HepG2 (cell line): ENCODE measurements around the gene NOP14. TPM values are rescaled to one million over a fixed set of nuclear protein-coding genes. Genes with fewer than 3 reads are reported as not detected.

Experiments
- DMTF1 ChIP-seq: sonication (generic); formaldehyde crosslinking; IDR thresholded peaks from 2 replicates; pipeline ENCODE4 v1.4.0; 2020; ENCODE audit warnings: mild to moderate bottlenecking, missing genetic modification reagents
- DRAP1 ChIP-seq: IDR thresholded peaks from 2 replicates; pipeline ENCODE4 v1.6.1; 2016; ENCODE audit warnings: missing genetic modification reagents, missing compliant biosample characterization
- EHMT2 ChIP-seq: fragments of 200-600 bp; sonication (generic); IDR thresholded peaks from 2 replicates; pipeline ENCODE4 v1.7.0; 2017; ENCODE audit warnings: antibody characterized with exemption, low read depth, low read length, borderline replicate concordance
- GATA4 ChIP-seq: sonication (generic); IDR thresholded peaks from 2 replicates; pipeline ENCODE4 v1.6.1; 2016; ENCODE audit warnings: antibody characterized with exemption, low read depth, borderline replicate concordance
- IKZF4 ChIP-seq: sonication (generic); formaldehyde crosslinking; IDR thresholded peaks from 2 replicates; pipeline ENCODE4 v1.5.1; 2020; ENCODE audit warnings: borderline replicate concordance, mild to moderate bottlenecking, low read depth, missing genetic modification reagents; ENCODE audit errors: not compliant biosample characterization
- JARID2 ChIP-seq: sonication (generic); formaldehyde crosslinking; IDR thresholded peaks from 2 replicates; pipeline ENCODE4 v1.8.1; 2023; ENCODE audit warnings: missing genetic modification reagents, inconsistent platforms; ENCODE audit not compliant: insufficient replicate concordance
- KAT2B ChIP-seq: fragments of 150-350 bp; IDR thresholded peaks from 2 replicates; pipeline ENCODE4 v1.6.1; 2014; ENCODE audit warnings: low read depth, low read length, borderline replicate concordance
- KLF11 ChIP-seq: IDR thresholded peaks from 2 replicates; pipeline ENCODE4 v1.6.1; 2016; ENCODE audit warnings: missing compliant biosample characterization
- MBNL3 ChIP-seq: fragments of 250-450 bp; sonication (Bioruptor Pico); conservative IDR thresholded peaks from 2 replicates; pipeline ENCODE4 v1.8.0; 2022; ENCODE audit warnings: mild to moderate bottlenecking, inconsistent platforms
- MIER3 ChIP-seq: IDR thresholded peaks from 2 replicates; pipeline ENCODE4 v1.6.1; 2016; ENCODE audit warnings: missing compliant biosample characterization, borderline replicate concordance
- NCOA5 ChIP-seq: sonication (generic); formaldehyde crosslinking; IDR thresholded peaks from 2 replicates; pipeline ENCODE4 v1.4.0; 2020; ENCODE audit warnings: missing genetic modification reagents
- POLR2A ChIP-seq, 2 experiments: IDR thresholded peaks; 2 replicates each; pipeline ENCODE4 v1.6.1; 2011; ENCODE audit warnings: low read depth in 2 of 2, low read length in 2 of 2, mild to moderate bottlenecking in 1 of 2, moderate library complexity in 1 of 2; ENCODE audit not compliant: insufficient read depth in 1 of 2
- REXO4 ChIP-seq: sonication (generic); formaldehyde crosslinking; IDR thresholded peaks from 2 replicates; pipeline ENCODE4 v1.8.0; 2022; ENCODE audit warnings: missing genetic modification reagents, mild to moderate bottlenecking, borderline replicate concordance
- RXRA ChIP-seq: sonication (generic); formaldehyde crosslinking; IDR thresholded peaks from 2 replicates; pipeline ENCODE4 v1.5.1; 2020; ENCODE audit warnings: missing genetic modification reagents
- SNAPC2 ChIP-seq: sonication (generic); formaldehyde crosslinking; IDR thresholded peaks from 2 replicates; pipeline ENCODE4 v1.8.1; 2022; ENCODE audit warnings: mild to moderate bottlenecking, missing genetic modification reagents
- SPEN ChIP-seq: sonication (generic); formaldehyde crosslinking; IDR thresholded peaks from 2 replicates; pipeline ENCODE4 v1.5.1; 2020; ENCODE audit warnings: low read depth, mild to moderate bottlenecking, missing genetic modification reagents
- THAP8 ChIP-seq: sonication (generic); formaldehyde crosslinking; IDR thresholded peaks from 2 replicates; pipeline ENCODE4 v1.5.1; 2020; ENCODE audit warnings: missing genetic modification reagents, mild to moderate bottlenecking, borderline replicate concordance
- ZNF572 ChIP-seq: sonication (generic); formaldehyde crosslinking; IDR thresholded peaks from 2 replicates; pipeline ENCODE4 v1.5.1; 2020; ENCODE audit warnings: mild to moderate bottlenecking, missing genetic modification reagents
- ZNF607 ChIP-seq: sonication (generic); formaldehyde crosslinking; IDR thresholded peaks from 2 replicates; pipeline ENCODE4 v1.5.1; 2020; ENCODE audit warnings: missing genetic modification reagents, mild to moderate bottlenecking, borderline replicate concordance
- ZNF746 ChIP-seq: sonication (generic); formaldehyde crosslinking; IDR thresholded peaks from 2 replicates; pipeline ENCODE4 v1.8.0; 2022; ENCODE audit warnings: mild to moderate bottlenecking, missing genetic modification reagents
- ZNF75D ChIP-seq: sonication (generic); formaldehyde crosslinking; IDR thresholded peaks from 2 replicates; pipeline ENCODE4 v1.8.1; 2023; ENCODE audit warnings: missing genetic modification reagents, mild to moderate bottlenecking, borderline replicate concordance
- polyA plus RNA-seq, 8 experiments: library from polyadenylated mRNA; depleted of rRNA in 3 of 8; stranded (reverse) in 7 of 8; unstranded in 1 of 8; fragments of >200 nt; fragmentation: Illumina TruSeq in 4 of 8; extraction: Trizol in 4 of 8; gene quantifications; 2 replicates each; pipeline versions ENCODE4 v1.2.1 to v1.2.3, GENCODE V29; 2011 to 2016; ENCODE audit warnings: low read depth in 4 of 8, missing spikeins in 1 of 8, mixed read lengths in 1 of 8; ENCODE audit not compliant: insufficient read depth in 1 of 8
- total RNA-seq, 5 experiments: library from RNA; depleted of rRNA; stranded (reverse); fragments of >200 nt; fragmentation: Illumina TruSeq; extraction: Trizol; gene quantifications; 2 replicates each; pipeline ENCODE4 v1.2.3, GENCODE V29; 2016; ENCODE audit warnings: low read depth in 1 of 5
- TF ChIP-seq, protein P1 (sequence below): IDR thresholded peaks from 2 replicates; pipeline ENCODE4 v1.6.1; 2016; ENCODE audit warnings: mild to moderate bottlenecking, missing biosample characterization, missing genetic modification reagents

The NOP14 gene
- total and polyA plus RNA-seq, 2 of the 13 experiments (the other 11 are each of a cell fraction or from before 2014, with no cell fraction given): 6.9 to 47.9 TPM

DNA sequence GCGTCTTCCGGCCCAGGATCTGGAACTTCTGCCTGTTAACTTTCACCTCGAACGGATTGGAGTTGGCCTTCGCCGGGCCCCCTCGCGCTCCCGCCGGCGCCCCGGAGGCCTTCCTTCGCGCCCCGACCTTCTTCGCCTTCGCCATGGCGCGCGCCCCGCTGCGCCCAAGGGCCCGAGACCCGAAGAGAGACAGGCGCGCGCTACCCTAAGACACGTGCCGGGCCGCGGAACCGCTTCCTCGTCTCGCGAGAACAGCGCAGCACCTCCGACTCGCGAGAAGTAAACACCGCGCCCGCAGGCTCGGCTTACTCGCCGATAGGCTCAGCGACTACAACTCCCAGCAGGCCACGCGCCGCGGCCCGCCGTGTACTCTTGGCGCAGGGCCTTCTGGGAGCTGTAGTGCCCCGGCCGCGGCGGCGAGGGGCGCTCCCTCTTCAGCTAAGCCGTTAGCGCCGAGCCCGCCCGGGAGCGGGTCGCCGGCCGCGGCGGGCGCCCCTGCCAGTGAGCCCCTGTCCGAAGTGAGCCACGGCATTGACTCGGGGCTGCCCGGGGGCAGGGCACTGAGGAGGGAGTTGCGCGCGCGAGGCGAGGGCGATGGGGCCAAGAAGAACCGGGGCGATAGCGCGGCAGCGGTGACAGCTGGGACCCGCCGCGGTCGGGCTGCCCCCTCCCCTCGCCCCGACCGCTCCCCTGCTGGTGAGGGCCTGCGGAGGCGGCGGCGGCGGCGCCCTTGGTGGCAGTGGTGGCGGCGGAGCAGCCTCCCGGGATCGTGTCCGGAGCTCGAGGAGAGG is at the start of gene NOP14, which contains the start of gene GRK4 (continued):
- TF ChIP-seq ZNF607 (CRISPR knock-in tag): peak; percentile 99
- peak; percentile 81 for TF ChIP-seq DRAP1 (CRISPR knock-in tag)
- no peak for TF ChIP-seq ZNF75D (CRISPR knock-in tag)
- 0 out of 2 replicates have a peak, but pooled peaks have one; percentile 45 for TF ChIP-seq ZNF746 (CRISPR knock-in tag)
- TF ChIP-seq IKZF4 (CRISPR knock-in tag): no peak
- peak in 1 of 2 experiments; percentile 65; a peak in 2 of 4 replicates for TF ChIP-seq POLR2A (IDR thresholded peaks at IDR 0.05; ENCODE audit: insufficient read depth in 1 of 2, low read depth in 2 of 2, low read length in 2 of 2)
- TF ChIP-seq ZNF572 (CRISPR knock-in tag): no peak; the same call in 1 of the 2 replicates
- TF ChIP-seq GATA4: 0 out of 2 replicates have a peak, but pooled peaks have one; percentile 18
- TF ChIP-seq, protein P1, sequence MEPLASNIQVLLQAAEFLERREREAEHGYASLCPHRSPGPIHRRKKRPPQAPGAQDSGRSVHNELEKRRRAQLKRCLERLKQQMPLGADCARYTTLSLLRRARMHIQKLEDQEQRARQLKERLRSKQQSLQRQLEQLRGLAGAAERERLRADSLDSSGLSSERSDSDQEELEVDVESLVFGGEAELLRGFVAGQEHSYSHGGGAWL (CRISPR knock-in tag): peak; percentile 97
- peak; percentile 98 for TF ChIP-seq SPEN (CRISPR knock-in tag)
- TF ChIP-seq SNAPC2 (CRISPR knock-in tag): peak; percentile 79; the same call in 1 of the 2 replicates
- no peak for TF ChIP-seq KAT2B
- no peak for TF ChIP-seq NCOA5
- peak; percentile 95; the same call in 1 of the 2 replicates for TF ChIP-seq MIER3 (CRISPR knock-in tag)
- peak; percentile 86 for TF ChIP-seq JARID2 (CRISPR knock-in tag)
- TF ChIP-seq MBNL3 (CRISPR knock-in tag): no peak
- peak; percentile 89; the same call in 1 of the 2 replicates for TF ChIP-seq DMTF1 (CRISPR knock-in tag)
- peak; percentile 65 for TF ChIP-seq KLF11 (CRISPR knock-in tag)
- peak; percentile 77 for TF ChIP-seq RXRA (CRISPR knock-in tag)
- TF ChIP-seq EHMT2: no peak
- TF ChIP-seq THAP8 (CRISPR knock-in tag): 0 out of 2 replicates have a peak, but pooled peaks have one; percentile 86
- TF ChIP-seq REXO4 (CRISPR knock-in tag): 0 out of 2 replicates have a peak, but pooled peaks have one; percentile 95
